H1 (cell line): ENCODE results near the gene PDP2. TPM values are rescaled to one million over a fixed set of nuclear protein-coding genes. Genes with fewer than 3 reads are reported as not detected.
A peak's percentile ranks its signal among the peaks of the same experiment; 100 is the strongest.

Experiments
- CTCF ChIA-PET: fragments of 300-600 bp; sonication (Branson Sonifier 250); formaldehyde crosslinking; loops from one replicate; lab custom pipeline; 2021; ENCODE audit not compliant: partially characterized antibody; lab: Charles Lee
- POLR2A ChIA-PET: fragments of 300-600 bp; sonication (Branson Sonifier 250); formaldehyde crosslinking; loops from one replicate; lab custom pipeline; 2021; ENCODE audit warnings: inconsistent platforms; ENCODE audit not compliant: partially characterized antibody; lab: Charles Lee
- DNase-seq, 2 experiments: peaks; one replicate each; pipeline versions ENCODE4 v3.0.0 to v3.0.0-alpha.2; 2010 to 2022; ENCODE audit warnings: low spot score in 2 of 2, low read depth in 1 of 2, mixed read lengths in 1 of 2
- FAIRE-seq: peaks from 2 replicates; lab custom pipeline; 2011; peaks lifted over from hg19 to GRCh38; lab: Jason Lieb, UNC
- H2AFZ ChIP-seq: 2 replicates; pipeline ENCODE4 v1.8.1; 2012; ENCODE audit warnings: low read length, inconsistent platforms
- H2AK5ac ChIP-seq: 2 replicates; pipeline ENCODE4 v1.6.1; 2013; ENCODE audit warnings: low read depth, low read length
- H2BK120ac ChIP-seq: replicated peaks from 2 replicates; pipeline ENCODE3; 2013; ENCODE audit warnings: low read depth, low read length, inconsistent platforms
- H2BK12ac ChIP-seq: 2 replicates; pipeline ENCODE4 v1.6.1; 2013; ENCODE audit warnings: low read depth, low read length
- H2BK15ac ChIP-seq: 2 replicates; pipeline ENCODE4 v1.6.1; 2013; ENCODE audit warnings: low read length
- H2BK20ac ChIP-seq: 2 replicates; pipeline ENCODE4 v1.6.1; 2013; ENCODE audit warnings: low read length
- H2BK5ac ChIP-seq: 2 replicates; pipeline ENCODE4 v1.6.1; 2013; ENCODE audit warnings: low read depth, low read length
- H3K14ac ChIP-seq: 2 replicates; pipeline ENCODE4 v1.6.1; 2013; ENCODE audit warnings: inconsistent platforms; ENCODE audit not compliant: insufficient read length
- H3K18ac ChIP-seq: 2 replicates; pipeline ENCODE4 v1.6.1; 2013; ENCODE audit warnings: low read length; ENCODE audit errors: extremely low read depth
- H3K23ac ChIP-seq: 2 replicates; pipeline ENCODE4 v1.6.1; 2013; ENCODE audit warnings: inconsistent platforms; ENCODE audit not compliant: insufficient read length
- H3K23me2 ChIP-seq: 2 replicates; pipeline ENCODE4 v1.6.1; 2013; ENCODE audit warnings: low read depth, low read length
- H3K27ac ChIP-seq: 2 replicates; pipeline ENCODE4 v1.6.1; 2011; ENCODE audit warnings: low read depth, low read length, inconsistent platforms
- H3K27me3 ChIP-seq, 4 experiments: replicated peaks in 1 of 4; 1 replicate in 1 of 4; 2 replicates in 3 of 4; pipeline versions ENCODE4 v1.6.1 to v1.8.1; 2011 to 2013; ENCODE audit warnings: low read length in 3 of 4, mild to moderate bottlenecking in 3 of 4, inconsistent platforms in 2 of 4, mixed read lengths in 2 of 4, moderate library complexity in 1 of 4; ENCODE audit not compliant: control insufficient read depth in 3 of 4, insufficient read depth in 3 of 4; ENCODE audit errors: extremely low read depth in 1 of 4
- H3K36me3 ChIP-seq, 4 experiments: 2 replicates each; pipeline versions ENCODE4 v1.6.1 to v1.8.1; 2011 to 2013; ENCODE audit warnings: mild to moderate bottlenecking in 4 of 4, low read length in 3 of 4, moderate library complexity in 2 of 4, control low read depth in 1 of 4, inconsistent platforms in 1 of 4; ENCODE audit not compliant: insufficient read depth in 4 of 4, control insufficient read depth in 2 of 4
- H3K4ac ChIP-seq: replicated peaks from 2 replicates; pipeline ENCODE3; 2013; ENCODE audit warnings: low read length, low read depth, mixed read lengths, inconsistent platforms; ENCODE audit not compliant: insufficient read length
- H3K4me1 ChIP-seq, 4 experiments: replicated peaks in 1 of 4; 1 replicate in 1 of 4; 2 replicates in 3 of 4; pipeline versions ENCODE4 v1.6.1 to v1.8.1; 2011 to 2013; ENCODE audit warnings: low read length in 3 of 4, inconsistent platforms in 2 of 4, mixed read lengths in 1 of 4; ENCODE audit not compliant: insufficient read depth in 4 of 4, control insufficient read depth in 3 of 4
- H3K4me2 ChIP-seq, 2 experiments: 2 replicates each; pipeline versions ENCODE4 v1.6.1 to v1.8.1; 2011 to 2013; ENCODE audit warnings: low read depth in 2 of 2, low read length in 2 of 2, control low read depth in 1 of 2, inconsistent platforms in 1 of 2, mild to moderate bottlenecking in 1 of 2; ENCODE audit not compliant: insufficient read depth in 1 of 2
- H3K4me3 ChIP-seq, 4 experiments: fragments of 200-600, 300-600 bp in 1 of 4; sonication (generic), shearing (Covaris generic), sonication (Bioruptor Twin) in 1 of 4; 2 replicates each; pipeline versions ENCODE4 v1.5.1 to v1.8.1; 2011 to 2016; ENCODE audit warnings: low read length in 4 of 4, low read depth in 3 of 4, control low read depth in 2 of 4, inconsistent platforms in 2 of 4, mild to moderate bottlenecking in 2 of 4, mixed read lengths in 1 of 4, moderate library complexity in 1 of 4; ENCODE audit not compliant: insufficient read depth in 2 of 4; ENCODE audit errors: extremely low read depth in 1 of 4
- H3K56ac ChIP-seq: replicated peaks from 2 replicates; pipeline ENCODE3; 2013; ENCODE audit warnings: low read depth, mild to moderate bottlenecking, mixed read lengths, low read length, inconsistent platforms; ENCODE audit not compliant: insufficient read length
- H3K79me1 ChIP-seq: 2 replicates; pipeline ENCODE4 v1.6.1; 2013; ENCODE audit warnings: low read depth, low read length, control low read depth
- H3K79me2 ChIP-seq, 2 experiments: 2 replicates each; pipeline versions ENCODE4 v1.6.1 to v1.8.1; 2012 to 2013; ENCODE audit warnings: low read length in 2 of 2, mild to moderate bottlenecking in 2 of 2, inconsistent platforms in 1 of 2; ENCODE audit not compliant: insufficient read depth in 2 of 2, control insufficient read depth in 1 of 2
- H3K9ac ChIP-seq, 4 experiments: replicated peaks in 1 of 4; 1 replicate in 1 of 4; 2 replicates in 3 of 4; pipeline versions ENCODE4 v1.6.1 to v1.8.1; 2011 to 2013; ENCODE audit warnings: low read depth in 3 of 4, low read length in 3 of 4, control low read depth in 2 of 4, mild to moderate bottlenecking in 2 of 4, moderate library complexity in 2 of 4, inconsistent platforms in 1 of 4; ENCODE audit errors: extremely low read depth in 1 of 4
- H3K9me3 ChIP-seq, 2 experiments: 2 replicates each; pipeline versions ENCODE4 v1.6.1 to v1.8.1; 2012 to 2013; ENCODE audit warnings: mild to moderate bottlenecking in 2 of 2, moderate library complexity in 2 of 2, control low read depth in 1 of 2, inconsistent platforms in 1 of 2, low read depth in 1 of 2, low read length in 1 of 2, mixed read lengths in 1 of 2; ENCODE audit not compliant: insufficient read depth in 2 of 2
- H4K20me1 ChIP-seq, 2 experiments: replicated peaks in 1 of 2; 2 replicates each; pipeline versions ENCODE3 to v1.8.1; 2011 to 2013; ENCODE audit warnings: inconsistent platforms in 2 of 2, low read length in 2 of 2, mild to moderate bottlenecking in 1 of 2; ENCODE audit not compliant: insufficient read depth in 2 of 2, control insufficient read depth in 1 of 2
- H4K5ac ChIP-seq: 2 replicates; pipeline ENCODE4 v1.6.1; 2013; ENCODE audit warnings: low read length, low read depth, mixed read lengths, inconsistent platforms; ENCODE audit not compliant: insufficient read length
- H4K8ac ChIP-seq: 2 replicates; pipeline ENCODE4 v1.8.0; 2013; ENCODE audit warnings: mild to moderate bottlenecking, moderate library complexity, low read length, inconsistent platforms; ENCODE audit not compliant: insufficient read depth; ENCODE audit errors: extremely low read depth
- H4K91ac ChIP-seq: replicated peaks from 2 replicates; pipeline ENCODE3; 2013; ENCODE audit warnings: low read length, mixed read lengths, inconsistent platforms; ENCODE audit not compliant: insufficient read length
- CTBP2 ChIP-seq: IDR thresholded peaks from 2 replicates; pipeline ENCODE4 v1.7.0; 2011; ENCODE audit warnings: borderline replicate concordance, mild to moderate bottlenecking, moderate library complexity, mixed read lengths, low read length; ENCODE audit not compliant: insufficient read depth, insufficient read length
- SAP30 ChIP-seq: fragments of 300-600 bp; sonication (generic); IDR thresholded peaks from 2 replicates; pipeline ENCODE4 v1.7.1; 2012; ENCODE audit warnings: low read length, moderate library complexity, mild to moderate bottlenecking, inconsistent platforms; ENCODE audit not compliant: insufficient read depth, insufficient replicate concordance
- WGBS, 2 experiments: shearing (Covaris generic) in 1 of 2; methylation state at CpG; one replicate each; pipeline versions ENCODE4 v1.1.6 to v1.1.7; 2013 to 2015; ENCODE audit warnings: low lambda C conversion rate in 2 of 2, mixed read lengths in 2 of 2, inconsistent platforms in 1 of 2, low coverage in 1 of 2, missing lambda C conversion rate in 1 of 2; ENCODE audit not compliant: insufficient replicate concordance in 2 of 2, insufficient coverage in 1 of 2, insufficient read length in 1 of 2; ENCODE audit errors: extremely low coverage in 1 of 2, missing lambda C conversion rate in 1 of 2; 5-methylcytosine and 5-hydroxymethylcytosine counted together
- polyA plus RNA-seq, 7 experiments: library from polyadenylated mRNA; depleted of rRNA in 3 of 7; stranded (reverse) in 5 of 7; unstranded in 2 of 7; fragments of >200 nt in 5 of 7; fragments of 200-250 nt in 2 of 7; gene quantifications; 1 replicate in 5 of 7; 2 replicates in 1 of 7; 4 replicates in 1 of 7; pipeline versions ENCODE4 v1.2.1 to v1.2.3, GENCODE V29; 2011 to 2013; ENCODE audit warnings: missing spikeins in 2 of 7, mixed read lengths in 2 of 7
- total RNA-seq: library from RNA; stranded (reverse); fragmentation: NEBNext Ultra II Directional; extraction: Animal tissue kit (Norgen Biotek cat#: 25700); gene quantifications from 2 replicates; pipeline ENCODE4 v1.2.1, GENCODE V29; 2021

Gene PDP2
- total and polyA plus RNA-seq, 2 of the 8 experiments (the other 6 are each of a cell fraction or from before 2014, with no cell fraction given) = 11.7 to 36.5 TPM

DNA sequence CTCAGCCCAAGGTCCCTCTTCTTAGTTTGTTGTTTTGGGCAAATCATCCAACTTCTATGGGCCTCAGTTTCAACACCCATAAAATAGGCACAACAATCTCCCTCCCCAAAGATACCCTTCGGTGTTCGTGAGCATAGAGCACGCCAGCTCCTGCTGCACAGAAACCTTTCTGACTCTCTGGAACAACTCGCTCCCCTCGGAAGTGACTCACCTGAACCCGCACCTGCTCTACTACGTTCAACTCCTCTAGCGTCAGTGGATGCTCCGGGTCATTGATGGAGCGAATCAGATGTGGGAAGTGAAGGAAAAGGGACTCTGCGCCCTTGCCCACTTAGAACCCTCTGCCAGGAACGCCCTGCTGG lies 53.4 kb downstream of the PDP2 start:
- no peaks in the 10 kb centered on the region for H3K9me3 ChIP-seq
- H2BK20ac ChIP-seq = no peak overlapping the region
- H3K27ac ChIP-seq = no peak overlapping the region
- no peak overlapping the region for H2BK5ac ChIP-seq
- WGBS, 2 experiments = 6% methylated on average over 11 of the region's 12 CpGs; no CpG with 5 or more reads in 1 of the 2 experiments
- H3K23me2 ChIP-seq = peaks cover 15% of the 10 kb centered on the region; the same call in 1 of the 2 replicates
- no peaks in the 10 kb centered on the region; a peak in 1 of 4 replicates for H3K79me2 ChIP-seq
- no peak overlapping the region for H3K23ac ChIP-seq
- H2AFZ ChIP-seq = peak overlapping the region; percentile 74; the same call in 1 of the 2 replicates
- no peak for FAIRE-seq
- H4K8ac ChIP-seq = no peak overlapping the region
- peaks cover 0 to 9% (median 5%) of the 10 kb centered on the region in 4 experiments; a peak in 4 of 7 replicates for H3K4me1 ChIP-seq
- no peak overlapping the region for H2AK5ac ChIP-seq
- TF ChIP-seq SAP30 = peak; percentile 63
- TF ChIP-seq CTBP2 = no peak
- no peak overlapping the region for H4K5ac ChIP-seq
- peaks cover 0 to 9% (median 6%) of the 10 kb centered on the region in 4 experiments; a peak in 4 of 7 replicates for H3K27me3 ChIP-seq
- no peak overlapping the region for H3K14ac ChIP-seq
- H3K9ac ChIP-seq = peak overlapping the region; percentile 58 to 78 (median 61)
- POLR2A ChIA-PET = interaction anchor here (0.9 to 1.8 kb wide), 3 partner anchors 14 to 252 kb away, joined by 3 to 5 read pairs (median 3); partner anchors contain the start of gene PDP2
- H3K4ac ChIP-seq = no peak overlapping the region
- H2BK120ac ChIP-seq = no peak overlapping the region
- H3K79me1 ChIP-seq = peaks cover 2% of the 10 kb centered on the region; the same call in 1 of the 2 replicates
- H2BK12ac ChIP-seq = no peak overlapping the region; the same call in 1 of the 2 replicates
- peak overlapping the region; percentile 79 to 92 (median 90) for H3K4me3 ChIP-seq
- H3K36me3 ChIP-seq = peaks cover 0 to 3% (median under 1%) of the 10 kb centered on the region in 4 experiments; a peak in 3 of 8 replicates
- H3K4me2 ChIP-seq = peak overlapping the region; percentile 89 to 99
- H2BK15ac ChIP-seq = no peak overlapping the region
- CTCF ChIA-PET = interaction anchor here (1.1 to 5.5 kb wide), 8 partner anchors 12 to 102 kb away, joined by 3 to 44 read pairs (median 8); partner anchors contain the start of gene CES3
- H3K18ac ChIP-seq = no peak overlapping the region
- H4K20me1 ChIP-seq = peaks cover 2 to 9% of the 10 kb centered on the region in 2 experiments
- H4K91ac ChIP-seq = peak overlapping the region; percentile 53
- no peak for DNase-seq
- H3K56ac ChIP-seq = no peak overlapping the region
